ENCODE measurements around the gene MAK.

GRCh38 chr6:10725716-10726115, 112.6 kb downstream of the MAK start:
- no peak for TF ChIP-seq POLR2A (IDR thresholded peaks at IDR 0.05)
- TF ChIP-seq, protein P1, sequence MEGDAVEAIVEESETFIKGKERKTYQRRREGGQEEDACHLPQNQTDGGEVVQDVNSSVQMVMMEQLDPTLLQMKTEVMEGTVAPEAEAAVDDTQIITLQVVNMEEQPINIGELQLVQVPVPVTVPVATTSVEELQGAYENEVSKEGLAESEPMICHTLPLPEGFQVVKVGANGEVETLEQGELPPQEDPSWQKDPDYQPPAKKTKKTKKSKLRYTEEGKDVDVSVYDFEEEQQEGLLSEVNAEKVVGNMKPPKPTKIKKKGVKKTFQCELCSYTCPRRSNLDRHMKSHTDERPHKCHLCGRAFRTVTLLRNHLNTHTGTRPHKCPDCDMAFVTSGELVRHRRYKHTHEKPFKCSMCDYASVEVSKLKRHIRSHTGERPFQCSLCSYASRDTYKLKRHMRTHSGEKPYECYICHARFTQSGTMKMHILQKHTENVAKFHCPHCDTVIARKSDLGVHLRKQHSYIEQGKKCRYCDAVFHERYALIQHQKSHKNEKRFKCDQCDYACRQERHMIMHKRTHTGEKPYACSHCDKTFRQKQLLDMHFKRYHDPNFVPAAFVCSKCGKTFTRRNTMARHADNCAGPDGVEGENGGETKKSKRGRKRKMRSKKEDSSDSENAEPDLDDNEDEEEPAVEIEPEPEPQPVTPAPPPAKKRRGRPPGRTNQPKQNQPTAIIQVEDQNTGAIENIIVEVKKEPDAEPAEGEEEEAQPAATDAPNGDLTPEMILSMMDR (IDR thresholded peaks at IDR 0.05) = no peak
